GM12878 (cell line): ENCODE results near the gene ETV6. TPM values are rescaled to one million over a fixed set of nuclear protein-coding genes. Genes with fewer than 3 reads are reported as not detected.

ENCODE experiments used
- ATAC-seq: fragments of 200-7000 bp; cut with Tn5 transposase; 3 replicates; pipeline ENCODE4 v1.9.1; 2020; ENCODE audit warnings: mild to moderate bottlenecking, moderate library complexity
- BruUV-seq: library from RNA; stranded (reverse); fragments of 400-500 nt; replicated peaks from 2 replicates; lab custom pipeline; 2021; lab: Mats Ljungman, UMichigan
- CTCF ChIA-PET: fragments of 300-600 bp; sonication (Branson Sonifier 250); formaldehyde crosslinking; extraction: SDS; loops from one replicate; lab custom pipeline; 2021; ENCODE audit warnings: inconsistent platforms; lab: Yijun Ruan, JAX
- POLR2A ChIA-PET: fragments of 350-600 bp; formaldehyde crosslinking; extraction: SDS; loops from one replicate; lab custom pipeline; 2021; ENCODE audit warnings: inconsistent platforms; lab: Charles Lee
- RAD21 ChIA-PET: fragments of 300-600 bp; sonication (Branson Sonifier 250); formaldehyde crosslinking; loops from one replicate; lab custom pipeline; 2023; ENCODE audit warnings: antibody characterized with exemption; ENCODE audit not compliant: unreplicated experiment; lab: Charles Lee
- SMC1A ChIA-PET: fragments of 300-600 bp; sonication (Branson Sonifier 250); formaldehyde crosslinking; loops from one replicate; lab custom pipeline; 2023; ENCODE audit not compliant: unreplicated experiment, uncharacterized antibody; lab: Charles Lee
- DNase-seq: peaks from one replicate; pipeline ENCODE4 v3.0.0-alpha.2; 2011; ENCODE audit warnings: low read depth, low spot score
- FAIRE-seq: peaks from 3 replicates; lab custom pipeline; 2011; peaks lifted over from hg19 to GRCh38; lab: Jason Lieb, UNC
- H2AFZ ChIP-seq: 2 replicates; pipeline ENCODE4 v1.6.0; 2011; ENCODE audit warnings: low read depth, low read length, control low read depth; ENCODE audit not compliant: control insufficient read depth
- H3K27ac ChIP-seq: 2 replicates; pipeline ENCODE4 v1.5.1; 2011; ENCODE audit warnings: control low read depth; ENCODE audit not compliant: control insufficient read depth, insufficient read depth
- H3K27me3 ChIP-seq, 2 experiments: replicated peaks in 1 of 2; 2 replicates each; pipeline versions ENCODE4 v1.6.0 to v1.6.1; 2011; ENCODE audit warnings: low read length in 1 of 2; ENCODE audit not compliant: control insufficient read depth in 2 of 2, insufficient read depth in 2 of 2
- H3K36me3 ChIP-seq, 2 experiments: 2 replicates each; pipeline ENCODE4 v1.5.1; 2011; ENCODE audit warnings: low read length in 1 of 2; ENCODE audit not compliant: control insufficient read depth in 2 of 2, insufficient read depth in 2 of 2
- H3K4me1 ChIP-seq: 2 replicates; pipeline ENCODE4 v1.6.1; 2011; ENCODE audit warnings: mild to moderate bottlenecking, low read length, moderate library complexity, mixed read lengths; ENCODE audit not compliant: control insufficient read depth, insufficient read depth
- H3K4me2 ChIP-seq: 2 replicates; pipeline ENCODE4 v1.6.0; 2011; ENCODE audit warnings: control low read depth; ENCODE audit not compliant: control insufficient read depth, insufficient read depth
- H3K4me3 ChIP-seq: fragments of 200-600 bp; sonication (generic); 2 replicates; pipeline ENCODE4 v1.5.1; 2016
- H3K79me2 ChIP-seq: 2 replicates; pipeline ENCODE4 v1.6.0; 2011; ENCODE audit warnings: low read length; ENCODE audit not compliant: control insufficient read depth, insufficient read depth
- H3K9ac ChIP-seq: 2 replicates; pipeline ENCODE4 v1.8.0; 2011; ENCODE audit warnings: low read length, control low read depth, mixed read lengths; ENCODE audit not compliant: control insufficient read depth, insufficient read depth
- H3K9me3 ChIP-seq: replicated peaks from 3 replicates; pipeline ENCODE4 v1.5.1; 2011; ENCODE audit warnings: mild to moderate bottlenecking, low read length; ENCODE audit not compliant: control insufficient read depth, insufficient read depth
- H4K20me1 ChIP-seq: 2 replicates; pipeline ENCODE4 v1.6.0; 2011; ENCODE audit not compliant: control insufficient read depth, insufficient read depth
- CBX5 ChIP-seq: sonication (generic); IDR thresholded peaks from 2 replicates; pipeline ENCODE4 v1.6.1; 2016; ENCODE audit warnings: low read depth, moderate library complexity, mild to moderate bottlenecking, inconsistent platforms
- CHD4 ChIP-seq: fragments of 200-600 bp; sonication (generic); IDR thresholded peaks from 2 replicates; pipeline ENCODE4 v1.6.1; 2016; ENCODE audit warnings: mild to moderate bottlenecking
- CREM ChIP-seq: IDR thresholded peaks from 2 replicates; pipeline ENCODE4 v1.6.1; 2014; ENCODE audit warnings: antibody characterized with exemption, low read depth
- JUND ChIP-seq: IDR thresholded peaks from 2 replicates; pipeline ENCODE4 v1.6.1; 2012; ENCODE audit warnings: low read depth, mild to moderate bottlenecking, low read length, improper control_type of control experiment, moderate library complexity
- MYC ChIP-seq: IDR thresholded peaks from 2 replicates; pipeline ENCODE4 v1.6.1; 2011; ENCODE audit warnings: mild to moderate bottlenecking, low read length, moderate library complexity, inconsistent platforms; ENCODE audit not compliant: insufficient read depth, insufficient replicate concordance, insufficient read length, severe bottlenecking
- NFYB ChIP-seq: IDR thresholded peaks from 2 replicates; pipeline ENCODE4 v1.6.1; 2011; ENCODE audit warnings: low read depth, mild to moderate bottlenecking, low read length, improper control_type of control experiment, moderate library complexity; ENCODE audit not compliant: insufficient read depth
- POLR2AphosphoS5 ChIP-seq: IDR thresholded peaks from 2 replicates; pipeline ENCODE4 v1.6.1; 2011; ENCODE audit warnings: mild to moderate bottlenecking, low read length, inconsistent platforms
- RELA ChIP-seq: fragments of 450-650 bp; IDR thresholded peaks from 2 replicates; pipeline ENCODE4 v1.8.0; 2014; ENCODE audit warnings: borderline replicate concordance; ENCODE audit not compliant: partially characterized antibody
- YY1 ChIP-seq: IDR thresholded peaks from 2 replicates; pipeline ENCODE4 v1.6.1; 2011; ENCODE audit warnings: low read depth, mild to moderate bottlenecking, low read length
- ZNF207 ChIP-seq: fragments of 450-650 bp; IDR thresholded peaks from 2 replicates; pipeline ENCODE4 v1.6.1; 2014; ENCODE audit warnings: antibody characterized with exemption, mild to moderate bottlenecking, borderline replicate concordance
- ZSCAN29 ChIP-seq: fragments of 450-650 bp; IDR thresholded peaks from 2 replicates; pipeline ENCODE4 v1.6.1; 2017; ENCODE audit warnings: mild to moderate bottlenecking, moderate library complexity
- WGBS: methylation state at CpG from one replicate; pipeline ENCODE4 v1.1.6; 2016; ENCODE audit warnings: low lambda C conversion rate; ENCODE audit not compliant: insufficient replicate concordance, insufficient coverage; ENCODE audit errors: missing lambda C conversion rate; 5-methylcytosine and 5-hydroxymethylcytosine counted together
- in situ Hi-C: fragments of 300-500 bp; cut with MboI; formaldehyde crosslinking; loops from 9 replicates; pipeline ENCODE4 v1.14.3; 2018; ENCODE audit warnings: mixed read lengths
- intact Hi-C: fragments of 100-400 bp; cut with micrococcal nuclease; formaldehyde crosslinking; loops from one replicate; pipeline ENCODE4 v1.14.2; 2022; ENCODE audit not compliant: unreplicated experiment
- polyA plus RNA-seq, 11 experiments: library from polyadenylated mRNA; depleted of rRNA in 4 of 11; unstranded in 6 of 11; stranded (reverse) in 5 of 11; fragments of >200 nt; fragmentation: Nextera tagmentation in 4 of 11; fragmentation: Illumina TruSeq in 1 of 11; extraction: Ambion mirVana in 4 of 11; extraction: Trizol in 1 of 11; gene quantifications; 1 replicate in 1 of 11; 2 replicates in 10 of 11; pipeline versions ENCODE4 v1.2.1 to v1.2.3, GENCODE V29; 2011 to 2016; ENCODE audit warnings: inconsistent platforms in 2 of 11, missing spikeins in 2 of 11, low read depth in 1 of 11
- total RNA-seq, 4 experiments: library from RNA; depleted of rRNA in 3 of 4; stranded (reverse); fragments of >200 nt in 3 of 4; fragmentation: Illumina TruSeq in 1 of 4; extraction: Trizol in 1 of 4; gene quantifications; 2 replicates each; pipeline versions ENCODE4 v1.2.1 to v1.2.3, GENCODE V29; 2013 to 2021
- TF ChIP-seq, protein P1 (sequence below): fragments of 450-650 bp; IDR thresholded peaks from 2 replicates; pipeline ENCODE4 v1.6.1; 2017; ENCODE audit warnings: antibody characterized with exemption, mild to moderate bottlenecking, moderate library complexity
- TF ChIP-seq, protein P2 (sequence below): fragments of 450-650 bp; IDR thresholded peaks from 2 replicates; pipeline ENCODE4 v1.6.1; 2017; ENCODE audit warnings: mild to moderate bottlenecking, low read depth, inconsistent platforms; ENCODE audit not compliant: poor library complexity, severe bottlenecking
- TF ChIP-seq, protein P3 (sequence below): fragments of 450-650 bp; conservative IDR thresholded peaks from 2 replicates; pipeline ENCODE4 v1.6.1; 2017; ENCODE audit warnings: mild to moderate bottlenecking, moderate library complexity

ETV6 gene
- total and polyA plus RNA-seq, 10 of the 15 experiments (the other 5 are each of a cell fraction or from before 2014, with no cell fraction given) = 6.6 to 74.8 (median 24.6) TPM

DNA sequence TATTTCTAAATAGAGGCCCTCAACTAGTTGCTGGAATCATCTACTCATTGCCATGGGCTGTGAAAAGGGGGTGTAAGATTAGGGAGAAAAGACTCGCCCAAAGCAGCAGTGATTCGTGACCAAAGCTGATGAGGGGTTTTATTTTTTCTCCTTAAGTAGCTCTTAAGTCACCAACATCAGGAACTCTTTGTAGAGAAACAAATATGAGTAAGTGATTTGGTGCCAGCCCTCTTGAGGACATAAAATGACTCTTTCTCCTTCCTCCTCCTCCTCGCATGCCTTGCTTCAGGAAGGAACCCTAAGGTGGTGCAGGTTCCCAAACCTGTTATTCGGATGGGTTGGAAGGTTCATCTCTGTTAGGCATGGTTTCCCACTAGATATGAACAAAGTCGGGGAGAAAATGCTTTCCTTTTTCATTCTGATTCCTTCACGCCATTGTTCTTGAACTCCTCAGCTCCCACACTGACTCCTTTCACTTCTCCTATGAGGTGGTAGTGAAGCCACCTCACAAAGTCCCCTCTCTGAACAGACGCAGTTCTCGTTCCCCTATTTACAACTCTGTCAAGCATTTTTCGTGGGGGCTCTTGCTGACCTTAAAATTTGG lies 113.4 kb downstream of the ETV6 start:
- DNase-seq (peak; percentile 88), FAIRE-seq (peak; percentile 44), ATAC-seq (peak; percentile 51)
- peaks cover 4 to 10% of the 10 kb centered on the region in 2 experiments for H3K36me3 ChIP-seq
- in situ Hi-C loops (loop anchor here (5.0 kb wide), 2 partner anchors 111 to 186 kb away; no protein-coding TSS in a partner anchor), intact Hi-C loops (loop anchor here (1.0 to 2.0 kb wide), 9 partner anchors 13 to 270 kb away; no protein-coding TSS in a partner anchor)
- peak overlapping the region; percentile 4; the same call in 1 of the 2 replicates for H3K4me3 ChIP-seq
- H3K27me3 ChIP-seq = no peaks in the 10 kb centered on the region
- under 1% methylated on average over 9 of the region's 9 CpGs for WGBS
- no peak overlapping the region for H2AFZ ChIP-seq
- RAD21 ChIA-PET = interaction anchor here (0.9 to 21.4 kb wide), 23 partner anchors 9 to 270 kb away, joined by 3 to 497 read pairs (median 8); partner anchors contain the start of gene ETV6
- H4K20me1 ChIP-seq = no peaks in the 10 kb centered on the region
- H3K27ac ChIP-seq = peak overlapping the region; percentile 100
- H3K9me3 ChIP-seq = no peaks in the 10 kb centered on the region
- H3K79me2 ChIP-seq = peaks cover 83% of the 10 kb centered on the region
- peak overlapping the region; percentile 78 for H3K4me2 ChIP-seq
- H3K9ac ChIP-seq = peak overlapping the region; percentile 88
- peaks cover 92% of the 10 kb centered on the region for H3K4me1 ChIP-seq
- CTCF ChIA-PET = interaction anchor here (1.2 to 5.0 kb wide), 19 partner anchors 10 to 270 kb away, joined by 3 to 41 read pairs (median 4); no protein-coding TSS in a partner anchor
- SMC1A ChIA-PET = interaction anchor here (0.6 to 39.9 kb wide), 27 partner anchors 5 to 1149 kb away, joined by 3 to 1116 read pairs (median 6); partner anchors contain the start of gene MAGOHB
- POLR2A ChIA-PET = interaction anchor here (0.9 to 10.8 kb wide), 19 partner anchors 10 to 207 kb away, joined by 3 to 144 read pairs (median 5); no protein-coding TSS in a partner anchor
- BruUV-seq = TSS peak; percentile 46
- no peak for TF ChIP-seq ZNF207
- TF ChIP-seq, protein P1, sequence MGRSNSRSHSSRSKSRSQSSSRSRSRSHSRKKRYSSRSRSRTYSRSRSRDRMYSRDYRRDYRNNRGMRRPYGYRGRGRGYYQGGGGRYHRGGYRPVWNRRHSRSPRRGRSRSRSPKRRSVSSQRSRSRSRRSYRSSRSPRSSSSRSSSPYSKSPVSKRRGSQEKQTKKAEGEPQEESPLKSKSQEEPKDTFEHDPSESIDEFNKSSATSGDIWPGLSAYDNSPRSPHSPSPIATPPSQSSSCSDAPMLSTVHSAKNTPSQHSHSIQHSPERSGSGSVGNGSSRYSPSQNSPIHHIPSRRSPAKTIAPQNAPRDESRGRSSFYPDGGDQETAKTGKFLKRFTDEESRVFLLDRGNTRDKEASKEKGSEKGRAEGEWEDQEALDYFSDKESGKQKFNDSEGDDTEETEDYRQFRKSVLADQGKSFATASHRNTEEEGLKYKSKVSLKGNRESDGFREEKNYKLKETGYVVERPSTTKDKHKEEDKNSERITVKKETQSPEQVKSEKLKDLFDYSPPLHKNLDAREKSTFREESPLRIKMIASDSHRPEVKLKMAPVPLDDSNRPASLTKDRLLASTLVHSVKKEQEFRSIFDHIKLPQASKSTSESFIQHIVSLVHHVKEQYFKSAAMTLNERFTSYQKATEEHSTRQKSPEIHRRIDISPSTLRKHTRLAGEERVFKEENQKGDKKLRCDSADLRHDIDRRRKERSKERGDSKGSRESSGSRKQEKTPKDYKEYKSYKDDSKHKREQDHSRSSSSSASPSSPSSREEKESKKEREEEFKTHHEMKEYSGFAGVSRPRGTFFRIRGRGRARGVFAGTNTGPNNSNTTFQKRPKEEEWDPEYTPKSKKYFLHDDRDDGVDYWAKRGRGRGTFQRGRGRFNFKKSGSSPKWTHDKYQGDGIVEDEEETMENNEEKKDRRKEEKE = no peak
- peak; percentile 79 for TF ChIP-seq POLR2AphosphoS5
- TF ChIP-seq, protein P2, sequence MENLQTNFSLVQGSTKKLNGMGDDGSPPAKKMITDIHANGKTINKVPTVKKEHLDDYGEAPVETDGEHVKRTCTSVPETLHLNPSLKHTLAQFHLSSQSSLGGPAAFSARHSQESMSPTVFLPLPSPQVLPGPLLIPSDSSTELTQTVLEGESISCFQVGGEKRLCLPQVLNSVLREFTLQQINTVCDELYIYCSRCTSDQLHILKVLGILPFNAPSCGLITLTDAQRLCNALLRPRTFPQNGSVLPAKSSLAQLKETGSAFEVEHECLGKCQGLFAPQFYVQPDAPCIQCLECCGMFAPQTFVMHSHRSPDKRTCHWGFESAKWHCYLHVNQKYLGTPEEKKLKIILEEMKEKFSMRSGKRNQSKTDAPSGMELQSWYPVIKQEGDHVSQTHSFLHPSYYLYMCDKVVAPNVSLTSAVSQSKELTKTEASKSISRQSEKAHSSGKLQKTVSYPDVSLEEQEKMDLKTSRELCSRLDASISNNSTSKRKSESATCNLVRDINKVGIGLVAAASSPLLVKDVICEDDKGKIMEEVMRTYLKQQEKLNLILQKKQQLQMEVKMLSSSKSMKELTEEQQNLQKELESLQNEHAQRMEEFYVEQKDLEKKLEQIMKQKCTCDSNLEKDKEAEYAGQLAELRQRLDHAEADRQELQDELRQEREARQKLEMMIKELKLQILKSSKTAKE = peak; percentile 77
- TF ChIP-seq RELA = no peak
- TF ChIP-seq CREM = peak; percentile 68
- TF ChIP-seq, protein P3, sequence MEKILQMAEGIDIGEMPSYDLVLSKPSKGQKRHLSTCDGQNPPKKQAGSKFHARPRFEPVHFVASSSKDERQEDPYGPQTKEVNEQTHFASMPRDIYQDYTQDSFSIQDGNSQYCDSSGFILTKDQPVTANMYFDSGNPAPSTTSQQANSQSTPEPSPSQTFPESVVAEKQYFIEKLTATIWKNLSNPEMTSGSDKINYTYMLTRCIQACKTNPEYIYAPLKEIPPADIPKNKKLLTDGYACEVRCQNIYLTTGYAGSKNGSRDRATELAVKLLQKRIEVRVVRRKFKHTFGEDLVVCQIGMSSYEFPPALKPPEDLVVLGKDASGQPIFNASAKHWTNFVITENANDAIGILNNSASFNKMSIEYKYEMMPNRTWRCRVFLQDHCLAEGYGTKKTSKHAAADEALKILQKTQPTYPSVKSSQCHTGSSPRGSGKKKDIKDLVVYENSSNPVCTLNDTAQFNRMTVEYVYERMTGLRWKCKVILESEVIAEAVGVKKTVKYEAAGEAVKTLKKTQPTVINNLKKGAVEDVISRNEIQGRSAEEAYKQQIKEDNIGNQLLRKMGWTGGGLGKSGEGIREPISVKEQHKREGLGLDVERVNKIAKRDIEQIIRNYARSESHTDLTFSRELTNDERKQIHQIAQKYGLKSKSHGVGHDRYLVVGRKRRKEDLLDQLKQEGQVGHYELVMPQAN = 0 out of 2 replicates have a peak, but pooled peaks have one; percentile 46
- TF ChIP-seq YY1 = peak; percentile 77
- no peak for TF ChIP-seq CHD4
- no peak for TF ChIP-seq ZSCAN29
- 0 out of 2 replicates have a peak, but pooled peaks have one; percentile 27 for TF ChIP-seq JUND
- no peak for TF ChIP-seq MYC
- no peak for TF ChIP-seq CBX5
- no peak for TF ChIP-seq NFYB
